A549 (cell line): ENCODE measurements around the gene PCID2.

ENCODE experiments used
- TF ChIP-seq, protein P1 (sequence below): fragments of 200-600 bp; sonication (generic); IDR thresholded peaks from 2 replicates; pipeline ENCODE4 v1.6.1; 2016; ENCODE audit warnings: antibody characterized with exemption, mild to moderate bottlenecking, moderate library complexity
- TF ChIP-seq, protein P2 (sequence below): IDR thresholded peaks from 2 replicates; pipeline ENCODE4 v1.6.1; 2012

- TF ChIP-seq, protein P1, sequence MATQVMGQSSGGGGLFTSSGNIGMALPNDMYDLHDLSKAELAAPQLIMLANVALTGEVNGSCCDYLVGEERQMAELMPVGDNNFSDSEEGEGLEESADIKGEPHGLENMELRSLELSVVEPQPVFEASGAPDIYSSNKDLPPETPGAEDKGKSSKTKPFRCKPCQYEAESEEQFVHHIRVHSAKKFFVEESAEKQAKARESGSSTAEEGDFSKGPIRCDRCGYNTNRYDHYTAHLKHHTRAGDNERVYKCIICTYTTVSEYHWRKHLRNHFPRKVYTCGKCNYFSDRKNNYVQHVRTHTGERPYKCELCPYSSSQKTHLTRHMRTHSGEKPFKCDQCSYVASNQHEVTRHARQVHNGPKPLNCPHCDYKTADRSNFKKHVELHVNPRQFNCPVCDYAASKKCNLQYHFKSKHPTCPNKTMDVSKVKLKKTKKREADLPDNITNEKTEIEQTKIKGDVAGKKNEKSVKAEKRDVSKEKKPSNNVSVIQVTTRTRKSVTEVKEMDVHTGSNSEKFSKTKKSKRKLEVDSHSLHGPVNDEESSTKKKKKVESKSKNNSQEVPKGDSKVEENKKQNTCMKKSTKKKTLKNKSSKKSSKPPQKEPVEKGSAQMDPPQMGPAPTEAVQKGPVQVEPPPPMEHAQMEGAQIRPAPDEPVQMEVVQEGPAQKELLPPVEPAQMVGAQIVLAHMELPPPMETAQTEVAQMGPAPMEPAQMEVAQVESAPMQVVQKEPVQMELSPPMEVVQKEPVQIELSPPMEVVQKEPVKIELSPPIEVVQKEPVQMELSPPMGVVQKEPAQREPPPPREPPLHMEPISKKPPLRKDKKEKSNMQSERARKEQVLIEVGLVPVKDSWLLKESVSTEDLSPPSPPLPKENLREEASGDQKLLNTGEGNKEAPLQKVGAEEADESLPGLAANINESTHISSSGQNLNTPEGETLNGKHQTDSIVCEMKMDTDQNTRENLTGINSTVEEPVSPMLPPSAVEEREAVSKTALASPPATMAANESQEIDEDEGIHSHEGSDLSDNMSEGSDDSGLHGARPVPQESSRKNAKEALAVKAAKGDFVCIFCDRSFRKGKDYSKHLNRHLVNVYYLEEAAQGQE: no peak
- TF ChIP-seq, protein P2, sequence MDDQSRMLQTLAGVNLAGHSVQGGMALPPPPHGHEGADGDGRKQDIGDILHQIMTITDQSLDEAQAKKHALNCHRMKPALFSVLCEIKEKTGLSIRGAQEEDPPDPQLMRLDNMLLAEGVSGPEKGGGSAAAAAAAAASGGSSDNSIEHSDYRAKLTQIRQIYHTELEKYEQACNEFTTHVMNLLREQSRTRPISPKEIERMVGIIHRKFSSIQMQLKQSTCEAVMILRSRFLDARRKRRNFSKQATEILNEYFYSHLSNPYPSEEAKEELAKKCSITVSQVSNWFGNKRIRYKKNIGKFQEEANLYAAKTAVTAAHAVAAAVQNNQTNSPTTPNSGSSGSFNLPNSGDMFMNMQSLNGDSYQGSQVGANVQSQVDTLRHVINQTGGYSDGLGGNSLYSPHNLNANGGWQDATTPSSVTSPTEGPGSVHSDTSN: no peak
These were observed 55.3 kb downstream of the PCID2 start for GRCh38 chr13:113152984-113153809.
